ENCODE data around the gene ADAMTS14. TPM values are rescaled to one million over a fixed set of nuclear protein-coding genes. Genes with fewer than 3 reads are reported as not detected.

ADAMTS14 gene, protein sequence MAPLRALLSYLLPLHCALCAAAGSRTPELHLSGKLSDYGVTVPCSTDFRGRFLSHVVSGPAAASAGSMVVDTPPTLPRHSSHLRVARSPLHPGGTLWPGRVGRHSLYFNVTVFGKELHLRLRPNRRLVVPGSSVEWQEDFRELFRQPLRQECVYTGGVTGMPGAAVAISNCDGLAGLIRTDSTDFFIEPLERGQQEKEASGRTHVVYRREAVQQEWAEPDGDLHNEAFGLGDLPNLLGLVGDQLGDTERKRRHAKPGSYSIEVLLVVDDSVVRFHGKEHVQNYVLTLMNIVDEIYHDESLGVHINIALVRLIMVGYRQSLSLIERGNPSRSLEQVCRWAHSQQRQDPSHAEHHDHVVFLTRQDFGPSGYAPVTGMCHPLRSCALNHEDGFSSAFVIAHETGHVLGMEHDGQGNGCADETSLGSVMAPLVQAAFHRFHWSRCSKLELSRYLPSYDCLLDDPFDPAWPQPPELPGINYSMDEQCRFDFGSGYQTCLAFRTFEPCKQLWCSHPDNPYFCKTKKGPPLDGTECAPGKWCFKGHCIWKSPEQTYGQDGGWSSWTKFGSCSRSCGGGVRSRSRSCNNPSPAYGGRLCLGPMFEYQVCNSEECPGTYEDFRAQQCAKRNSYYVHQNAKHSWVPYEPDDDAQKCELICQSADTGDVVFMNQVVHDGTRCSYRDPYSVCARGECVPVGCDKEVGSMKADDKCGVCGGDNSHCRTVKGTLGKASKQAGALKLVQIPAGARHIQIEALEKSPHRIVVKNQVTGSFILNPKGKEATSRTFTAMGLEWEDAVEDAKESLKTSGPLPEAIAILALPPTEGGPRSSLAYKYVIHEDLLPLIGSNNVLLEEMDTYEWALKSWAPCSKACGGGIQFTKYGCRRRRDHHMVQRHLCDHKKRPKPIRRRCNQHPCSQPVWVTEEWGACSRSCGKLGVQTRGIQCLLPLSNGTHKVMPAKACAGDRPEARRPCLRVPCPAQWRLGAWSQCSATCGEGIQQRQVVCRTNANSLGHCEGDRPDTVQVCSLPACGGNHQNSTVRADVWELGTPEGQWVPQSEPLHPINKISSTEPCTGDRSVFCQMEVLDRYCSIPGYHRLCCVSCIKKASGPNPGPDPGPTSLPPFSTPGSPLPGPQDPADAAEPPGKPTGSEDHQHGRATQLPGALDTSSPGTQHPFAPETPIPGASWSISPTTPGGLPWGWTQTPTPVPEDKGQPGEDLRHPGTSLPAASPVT
- 29.8 TPM for total RNA-seq (ENCODE audit: unreplicated experiment)
- long read RNA-seq, partial matches to known transcripts: 4 of 4 reads
- long read RNA-seq, other reads (novel, unspliced or antisense): 0 of 4 reads

DNA sequence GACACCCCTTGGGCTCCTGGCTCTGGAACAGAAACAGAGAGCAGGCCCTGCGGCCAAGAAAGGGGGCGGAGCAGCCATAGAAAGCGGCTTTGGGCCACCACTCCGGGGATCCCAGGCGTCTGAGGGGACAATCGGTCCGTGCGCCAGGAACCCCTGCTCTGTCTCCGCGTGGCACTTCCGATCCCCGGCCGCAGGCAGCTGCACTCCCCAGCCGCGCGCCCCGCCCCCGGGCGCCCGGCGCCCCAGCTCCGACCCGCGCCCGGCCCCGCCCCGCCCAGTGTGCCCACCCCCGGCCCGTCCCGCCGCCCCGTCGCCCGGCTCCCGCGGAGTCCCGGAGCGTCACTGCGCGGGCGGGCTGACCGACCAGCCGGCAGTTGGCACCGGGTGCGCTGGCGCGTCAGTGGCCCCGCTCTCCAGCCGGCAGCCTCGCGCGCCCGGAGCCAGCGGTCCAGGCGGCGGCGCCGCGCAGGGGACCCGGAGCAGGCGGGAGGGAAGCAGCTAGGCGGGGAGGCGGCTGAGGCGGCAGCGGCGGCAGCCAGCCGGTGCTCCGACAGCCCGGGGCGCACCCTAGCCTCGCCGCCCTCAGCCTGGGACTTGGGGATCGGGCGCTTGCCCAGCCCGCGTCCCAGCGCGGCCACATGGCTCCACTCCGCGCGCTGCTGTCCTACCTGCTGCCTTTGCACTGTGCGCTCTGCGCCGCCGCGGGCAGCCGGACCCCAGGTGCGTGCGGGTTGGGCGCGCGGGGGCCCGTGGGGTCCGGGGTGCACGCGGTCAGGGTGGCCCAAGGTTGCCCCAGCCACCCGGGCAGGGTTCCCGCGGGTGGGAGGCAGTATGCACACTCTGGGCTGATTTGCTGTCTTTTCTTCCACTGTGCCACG is at the start of gene ADAMTS14:
Gene ADAMTS14 (plus strand): TSS at position 342 of the 878 bp plus-strand sequence. CDS start 297 bp downstream, at position 639.
- peak; percentile 68 for DNase-seq
- Mint-ChIP-seq H3K36me3 (ENCODE audit: unreplicated experiment) (peaks cover 7% of the 10 kb centered on the region), H3K27ac (ENCODE audit: unreplicated experiment) (peak within 1 kb of the TSS; percentile 91), H3K4me3 (ENCODE audit: unreplicated experiment) (peak within 1 kb of the TSS; percentile 84), H3K9me3 (ENCODE audit: unreplicated experiment) (peaks cover 12% of the 10 kb centered on the region), H3K27me3 (ENCODE audit: unreplicated experiment) (peaks cover 7% of the 10 kb centered on the region), H3K4me1 (ENCODE audit: low read depth, unreplicated experiment) (peaks cover 28% of the 10 kb centered on the region)
- TF ChIP-seq, protein P1, sequence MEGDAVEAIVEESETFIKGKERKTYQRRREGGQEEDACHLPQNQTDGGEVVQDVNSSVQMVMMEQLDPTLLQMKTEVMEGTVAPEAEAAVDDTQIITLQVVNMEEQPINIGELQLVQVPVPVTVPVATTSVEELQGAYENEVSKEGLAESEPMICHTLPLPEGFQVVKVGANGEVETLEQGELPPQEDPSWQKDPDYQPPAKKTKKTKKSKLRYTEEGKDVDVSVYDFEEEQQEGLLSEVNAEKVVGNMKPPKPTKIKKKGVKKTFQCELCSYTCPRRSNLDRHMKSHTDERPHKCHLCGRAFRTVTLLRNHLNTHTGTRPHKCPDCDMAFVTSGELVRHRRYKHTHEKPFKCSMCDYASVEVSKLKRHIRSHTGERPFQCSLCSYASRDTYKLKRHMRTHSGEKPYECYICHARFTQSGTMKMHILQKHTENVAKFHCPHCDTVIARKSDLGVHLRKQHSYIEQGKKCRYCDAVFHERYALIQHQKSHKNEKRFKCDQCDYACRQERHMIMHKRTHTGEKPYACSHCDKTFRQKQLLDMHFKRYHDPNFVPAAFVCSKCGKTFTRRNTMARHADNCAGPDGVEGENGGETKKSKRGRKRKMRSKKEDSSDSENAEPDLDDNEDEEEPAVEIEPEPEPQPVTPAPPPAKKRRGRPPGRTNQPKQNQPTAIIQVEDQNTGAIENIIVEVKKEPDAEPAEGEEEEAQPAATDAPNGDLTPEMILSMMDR (IDR thresholded peaks at IDR 0.05; ENCODE audit: partially characterized antibody, unreplicated experiment): no peak

DNA sequence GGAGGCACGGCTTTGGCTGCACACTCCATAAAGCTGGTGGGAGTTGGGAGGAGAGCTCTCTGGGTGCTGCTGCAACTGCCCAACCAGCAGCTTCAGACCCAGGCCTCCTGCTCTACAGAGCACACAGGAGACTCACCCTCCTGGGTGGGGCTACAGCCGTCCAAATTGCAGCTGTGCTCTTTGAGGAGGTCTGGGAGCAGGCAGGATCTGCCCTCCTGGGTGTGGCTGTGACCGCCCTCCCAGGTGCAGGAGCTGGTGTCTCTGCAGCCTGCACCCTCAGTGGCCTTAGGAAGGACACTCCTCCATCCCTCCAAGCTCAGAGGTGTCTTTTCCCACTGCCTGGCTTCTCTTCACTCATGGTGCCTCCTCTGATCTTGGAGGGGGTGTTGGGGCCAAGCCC is 49.8 kb upstream of the ADAMTS14 start:
- Mint-ChIP-seq H3K9me3 (ENCODE audit: unreplicated experiment) (peaks cover 5% of the 10 kb centered on the region), H3K4me1 (ENCODE audit: low read depth, unreplicated experiment) (peaks cover 3% of the 10 kb centered on the region)

DNA sequence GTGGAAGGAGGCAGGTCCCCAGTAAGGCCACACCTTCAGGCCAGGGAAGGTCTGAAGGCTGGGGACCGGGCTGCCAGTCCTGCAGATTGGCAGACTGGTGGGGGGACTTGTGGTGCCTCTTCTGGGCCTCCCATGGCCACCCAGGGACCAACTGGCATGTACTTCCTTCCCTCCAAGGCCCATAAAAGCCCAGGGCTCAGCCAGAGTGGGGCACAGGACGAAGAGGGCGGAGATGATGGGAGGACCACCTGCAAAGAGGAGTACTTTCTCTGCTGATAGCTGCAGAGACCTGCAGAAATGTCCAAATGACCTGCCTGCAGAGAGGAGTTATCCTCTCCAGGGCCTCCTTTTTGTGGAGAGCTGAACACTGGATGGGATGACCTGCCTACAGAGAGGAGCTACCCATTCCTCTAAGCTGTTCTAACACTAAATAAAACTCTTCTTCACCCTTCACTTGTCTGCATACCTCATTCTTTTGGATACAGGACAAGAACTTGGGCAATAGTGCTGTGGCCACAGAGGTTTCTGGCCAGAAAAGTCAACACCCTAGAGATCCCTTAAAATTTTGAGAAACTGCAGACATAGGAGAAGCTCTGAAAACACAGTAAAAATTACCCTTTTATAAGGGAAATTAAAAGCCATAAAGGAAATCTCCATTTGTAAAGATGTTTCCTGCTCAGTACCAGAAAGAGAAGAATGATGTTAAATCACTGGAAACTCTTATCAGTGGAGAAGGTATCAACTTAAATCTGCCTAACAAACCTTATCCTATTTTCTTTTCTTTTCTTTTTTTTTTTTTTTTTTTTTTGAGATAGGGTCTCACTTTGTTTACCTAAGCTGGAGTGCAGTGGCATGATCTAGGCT is 49.1 kb upstream of the ADAMTS14 start:
- peaks cover 3% of the 10 kb centered on the region for H3K4me1 Mint-ChIP-seq (ENCODE audit: low read depth, unreplicated experiment)
- DNase-seq: no peak
- TF ChIP-seq, protein P1 (IDR thresholded peaks at IDR 0.05; ENCODE audit: partially characterized antibody, unreplicated experiment): no peak
- peaks cover 24% of the 10 kb centered on the region for H3K36me3 Mint-ChIP-seq (ENCODE audit: unreplicated experiment)
- H3K27ac Mint-ChIP-seq (ENCODE audit: unreplicated experiment): no peak overlapping the region
- no peak overlapping the region for H3K4me3 Mint-ChIP-seq (ENCODE audit: unreplicated experiment)
- H3K27me3 Mint-ChIP-seq (ENCODE audit: unreplicated experiment): peaks cover 3% of the 10 kb centered on the region
- H3K9me3 Mint-ChIP-seq (ENCODE audit: unreplicated experiment): peaks cover 5% of the 10 kb centered on the region

More for the DNA sequence above, 49.8 kb upstream of the ADAMTS14 start:
- Mint-ChIP-seq H3K36me3 (ENCODE audit: unreplicated experiment) (peaks cover 21% of the 10 kb centered on the region), H3K27me3 (ENCODE audit: unreplicated experiment) (peaks cover 3% of the 10 kb centered on the region), H3K4me3 (ENCODE audit: unreplicated experiment) (no peak overlapping the region), H3K27ac (ENCODE audit: unreplicated experiment) (no peak overlapping the region)
- TF ChIP-seq, protein P1 (IDR thresholded peaks at IDR 0.05; ENCODE audit: partially characterized antibody, unreplicated experiment): no peak
- DNase-seq: no peak

DNA sequence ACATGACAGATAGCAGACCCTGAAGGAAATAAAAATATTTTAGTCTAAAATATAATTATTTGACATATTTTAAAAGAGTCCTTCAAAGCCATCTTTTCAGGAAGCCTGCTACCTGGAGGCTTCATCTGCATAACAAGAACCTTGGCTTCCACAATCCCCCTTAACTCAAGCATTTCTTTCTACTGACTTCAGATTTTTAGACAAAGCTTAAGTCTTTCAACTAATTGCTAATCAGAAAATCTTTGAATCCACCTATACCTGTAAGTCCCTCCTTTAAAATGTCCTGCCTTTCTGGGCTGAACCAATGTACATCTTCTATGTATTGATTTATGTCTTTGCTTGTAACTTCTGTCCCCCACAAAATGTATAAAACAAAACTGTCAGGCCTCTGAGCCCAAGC is 46.2 kb upstream of the ADAMTS14 start:
- Mint-ChIP-seq H3K9me3 (ENCODE audit: unreplicated experiment) (peaks cover 6% of the 10 kb centered on the region), H3K27me3 (ENCODE audit: unreplicated experiment) (peaks cover 2% of the 10 kb centered on the region), H3K36me3 (ENCODE audit: unreplicated experiment) (peaks cover 19% of the 10 kb centered on the region), H3K27ac (ENCODE audit: unreplicated experiment) (no peak overlapping the region), H3K4me3 (ENCODE audit: unreplicated experiment) (no peak overlapping the region), H3K4me1 (ENCODE audit: low read depth, unreplicated experiment) (peaks cover 3% of the 10 kb centered on the region)
- no peak for DNase-seq
- TF ChIP-seq, protein P1 (IDR thresholded peaks at IDR 0.05; ENCODE audit: partially characterized antibody, unreplicated experiment): no peak

Data from glutamatergic neuron (in vitro differentiated cells).